ENCODE data around the gene DPEP3. TPM values are rescaled to one million over a fixed set of nuclear protein-coding genes. Genes with fewer than 3 reads are reported as not detected.
"Not testable (repeated sequence)": the region's sequence is repeated elsewhere in the genome, so short reads cannot be mapped to it uniquely, and the experiment has no call there.

The DPEP3 gene
- total RNA-seq, 1 donor from 2014 or later: not detected

- Mint-ChIP-seq H3K36me3 (ENCODE audit: low read depth) (no peaks in the 10 kb centered on the region), H3K27me3 (ENCODE audit: insufficient read depth) (no peaks in the 10 kb centered on the region), H3K4me1 (ENCODE audit: low read depth) (peaks cover 12% of the 10 kb centered on the region), H3K27ac (no peak overlapping the region), H3K4me3 (no peak overlapping the region), H3K9me3 (no peaks in the 10 kb centered on the region)
- DNase-seq (ENCODE audit: low spot score): no peak
- intact Hi-C loops (cut with micrococcal nuclease): no loop called here
These were observed 8.4 kb upstream of the DPEP3 start for GRCh38 chr16:67988675-67989074.

GRCh38 chr16:67987460-67988160, 7.3 kb upstream of the DPEP3 start:
- intact Hi-C loops (cut with micrococcal nuclease): no loop called here
- Mint-ChIP-seq H3K27me3 (ENCODE audit: insufficient read depth) (no peaks in the 10 kb centered on the region), H3K9me3 (no peaks in the 10 kb centered on the region), H3K36me3 (ENCODE audit: low read depth) (no peaks in the 10 kb centered on the region), H3K4me3 (no peak overlapping the region), H3K4me1 (ENCODE audit: low read depth) (peaks cover 17% of the 10 kb centered on the region), H3K27ac (peak overlapping the region; percentile 32)
- DNase-seq (ENCODE audit: low spot score): no peak

- no peak overlapping the region for H3K4me3 Mint-ChIP-seq
- H3K4me1 Mint-ChIP-seq (ENCODE audit: low read depth): peaks cover 17% of the 10 kb centered on the region
- intact Hi-C loops (cut with micrococcal nuclease): no loop called here
- no peaks in the 10 kb centered on the region for H3K9me3 Mint-ChIP-seq
- H3K27ac Mint-ChIP-seq: no peak overlapping the region
- no peaks in the 10 kb centered on the region for H3K36me3 Mint-ChIP-seq (ENCODE audit: low read depth)
- no peaks in the 10 kb centered on the region for H3K27me3 Mint-ChIP-seq (ENCODE audit: insufficient read depth)
- no peak for DNase-seq (ENCODE audit: low spot score)
These were observed 6.7 kb upstream of the DPEP3 start for GRCh38 chr16:67986949-67987348.

GRCh38 chr16:67982011-67982696, 1.9 kb upstream of the DPEP3 start:
- no peaks in the 10 kb centered on the region for H3K36me3 Mint-ChIP-seq (ENCODE audit: low read depth)
- H3K4me1 Mint-ChIP-seq (ENCODE audit: low read depth): peaks cover 17% of the 10 kb centered on the region
- no peaks in the 10 kb centered on the region for H3K27me3 Mint-ChIP-seq (ENCODE audit: insufficient read depth)
- intact Hi-C loops (cut with micrococcal nuclease): no loop called here
- H3K9me3 Mint-ChIP-seq: no peaks in the 10 kb centered on the region
- no peak overlapping the region for H3K27ac Mint-ChIP-seq
- no peak for DNase-seq (ENCODE audit: low spot score)
- H3K4me3 Mint-ChIP-seq: no peak overlapping the region

GRCh38 chr16:67977469-67978227, 2.7 kb downstream of the DPEP3 start:
- intact Hi-C loops (cut with micrococcal nuclease): no loop called here
- Mint-ChIP-seq H3K4me1 (ENCODE audit: low read depth) (no peaks in the 10 kb centered on the region), H3K27me3 (ENCODE audit: insufficient read depth) (no peaks in the 10 kb centered on the region), H3K4me3 (no peak overlapping the region), H3K36me3 (ENCODE audit: low read depth) (no peaks in the 10 kb centered on the region), H3K27ac (no peak overlapping the region), H3K9me3 (no peaks in the 10 kb centered on the region)
- DNase-seq (ENCODE audit: low spot score): no peak

- Mint-ChIP-seq H3K36me3 (ENCODE audit: low read depth) (no peaks in the 10 kb centered on the region), H3K27ac (no peak overlapping the region), H3K27me3 (ENCODE audit: insufficient read depth) (no peaks in the 10 kb centered on the region), H3K4me3 (no peak overlapping the region), H3K4me1 (ENCODE audit: low read depth) (no peaks in the 10 kb centered on the region), H3K9me3 (no peaks in the 10 kb centered on the region)
- no peak for DNase-seq (ENCODE audit: low spot score)
- intact Hi-C loops (cut with micrococcal nuclease): no loop called here
These were observed 3.3 kb downstream of the DPEP3 start for GRCh38 chr16:67977005-67977404.

- DNase-seq (ENCODE audit: low spot score): no peak
- H3K27ac Mint-ChIP-seq: no peak overlapping the region
- intact Hi-C loops (cut with micrococcal nuclease): no loop called here
- H3K27me3 Mint-ChIP-seq (ENCODE audit: insufficient read depth): no peaks in the 10 kb centered on the region
- no peaks in the 10 kb centered on the region for H3K36me3 Mint-ChIP-seq (ENCODE audit: low read depth)
- H3K9me3 Mint-ChIP-seq: no peaks in the 10 kb centered on the region
- H3K4me1 Mint-ChIP-seq (ENCODE audit: low read depth): no peaks in the 10 kb centered on the region
- H3K4me3 Mint-ChIP-seq: no peak overlapping the region
These were observed 4.1 kb downstream of the DPEP3 start for GRCh38 chr16:67976205-67976604.

- Mint-ChIP-seq H3K9me3 (no peaks in the 10 kb centered on the region), H3K4me3 (no peak overlapping the region), H3K4me1 (ENCODE audit: low read depth) (no peaks in the 10 kb centered on the region), H3K36me3 (ENCODE audit: low read depth) (no peaks in the 10 kb centered on the region), H3K27me3 (ENCODE audit: insufficient read depth) (no peaks in the 10 kb centered on the region), H3K27ac (no peak overlapping the region)
- DNase-seq (ENCODE audit: low spot score): no peak
- intact Hi-C loops (cut with micrococcal nuclease): no loop called here
These were observed 4.8 kb downstream of the DPEP3 start for GRCh38 chr16:67975321-67976105.

- H3K9me3 Mint-ChIP-seq; H3K27me3 Mint-ChIP-seq (ENCODE audit: insufficient read depth); DNase-seq (ENCODE audit: low spot score); intact Hi-C loops (cut with micrococcal nuclease); H3K4me3 Mint-ChIP-seq; H3K27ac Mint-ChIP-seq; H3K36me3 Mint-ChIP-seq (ENCODE audit: low read depth): not testable (repeated sequence)
- peaks cover 18% of the 10 kb centered on the region for H3K4me1 Mint-ChIP-seq (ENCODE audit: low read depth)
These were observed 8.0 kb downstream of the DPEP3 start for GRCh38 chr16:67972285-67972684.

GRCh38 chr16:67971111-67971510, 9.2 kb downstream of the DPEP3 start:
- Mint-ChIP-seq H3K36me3 (ENCODE audit: low read depth) (peaks cover 1% of the 10 kb centered on the region), H3K27ac (no peak overlapping the region), H3K27me3 (ENCODE audit: insufficient read depth) (no peaks in the 10 kb centered on the region), H3K4me3 (peak overlapping the region; percentile 30), H3K9me3 (no peaks in the 10 kb centered on the region), H3K4me1 (ENCODE audit: low read depth) (peaks cover 29% of the 10 kb centered on the region)
- intact Hi-C loops (cut with micrococcal nuclease): no loop called here
- DNase-seq (ENCODE audit: low spot score): no peak

GRCh38 chr16:67969254-67970039, 10.9 kb downstream of the DPEP3 start:
- Mint-ChIP-seq H3K9me3 (no peaks in the 10 kb centered on the region), H3K27me3 (ENCODE audit: insufficient read depth) (no peaks in the 10 kb centered on the region), H3K4me3 (peak overlapping the region; percentile 82), H3K27ac (peak overlapping the region; percentile 91), H3K36me3 (ENCODE audit: low read depth) (peaks cover 1% of the 10 kb centered on the region), H3K4me1 (ENCODE audit: low read depth) (peaks cover 40% of the 10 kb centered on the region)
- intact Hi-C loops (cut with micrococcal nuclease): loop anchor here (2.0 kb wide), 2 partner anchors 163 to 251 kb away; partner anchors contain the start of genes GFOD2, RANBP10 and TSNAXIP1
- DNase-seq (ENCODE audit: low spot score): no peak

Measured in activated T-helper 1 cell treated with anti-CD3 and anti-CD28 coated beads, Interleukin-12 subunit alpha, Interleukin-12 subunit beta, Interleukin-2, Interleukin-4 antibody, amounts not matched to agents 30 ng/mL and 10 ng/mL and 1 ng/mL, durations not matched to agents 14 hours and 24 hours and 36 hours (primary cell).